Activated CD4-positive, alpha-beta T cell treated with anti-CD3 and anti-CD28 coated beads for 48 hours (primary cell): ENCODE measurements around the gene TAS2R4.
"Not testable (repeated sequence)": the region's sequence is repeated elsewhere in the genome, so short reads cannot be mapped to it uniquely, and the experiment has no call there.

Experiments
- DNase-seq: peaks from one replicate; pipeline ENCODE4 v3.0.0-alpha.2; 2020

TAS2R4 gene

GRCh38 chr7:141776374-141776773 lies at the start of gene TAS2R4:
TSS of gene TAS2R4 (plus strand) at chr7:141776674. CDS start at chr7:141778489, 1,815 bp downstream.
- DNase-seq: no peak

DNA sequence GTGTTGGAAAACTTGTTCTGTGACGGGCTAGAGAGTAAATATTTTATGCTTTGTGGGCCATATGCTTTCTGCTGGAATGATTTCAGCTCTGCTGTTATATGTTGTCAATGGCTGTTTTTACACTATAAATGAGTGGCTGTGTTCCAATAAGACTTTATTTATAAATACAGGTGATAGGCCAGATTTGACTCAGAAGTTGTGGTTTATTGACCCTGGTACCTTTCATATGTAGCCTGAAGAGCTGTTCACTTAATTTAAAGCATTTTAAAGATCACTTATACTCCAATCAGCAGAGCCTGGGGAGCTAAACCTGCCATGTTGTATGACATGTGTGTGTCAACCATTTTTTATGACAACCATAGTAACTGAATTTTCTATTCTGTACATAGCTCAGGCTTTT lies 47.5 kb upstream of the TAS2R4 start:
- DNase-seq: no peak

- DNase-seq: no peak
Measured at GRCh38 chr7:141731476-141732149, 44.9 kb upstream of the TAS2R4 start.

- no peak for DNase-seq
Measured at GRCh38 chr7:141737118-141737835, 39.2 kb upstream of the TAS2R4 start.

DNA sequence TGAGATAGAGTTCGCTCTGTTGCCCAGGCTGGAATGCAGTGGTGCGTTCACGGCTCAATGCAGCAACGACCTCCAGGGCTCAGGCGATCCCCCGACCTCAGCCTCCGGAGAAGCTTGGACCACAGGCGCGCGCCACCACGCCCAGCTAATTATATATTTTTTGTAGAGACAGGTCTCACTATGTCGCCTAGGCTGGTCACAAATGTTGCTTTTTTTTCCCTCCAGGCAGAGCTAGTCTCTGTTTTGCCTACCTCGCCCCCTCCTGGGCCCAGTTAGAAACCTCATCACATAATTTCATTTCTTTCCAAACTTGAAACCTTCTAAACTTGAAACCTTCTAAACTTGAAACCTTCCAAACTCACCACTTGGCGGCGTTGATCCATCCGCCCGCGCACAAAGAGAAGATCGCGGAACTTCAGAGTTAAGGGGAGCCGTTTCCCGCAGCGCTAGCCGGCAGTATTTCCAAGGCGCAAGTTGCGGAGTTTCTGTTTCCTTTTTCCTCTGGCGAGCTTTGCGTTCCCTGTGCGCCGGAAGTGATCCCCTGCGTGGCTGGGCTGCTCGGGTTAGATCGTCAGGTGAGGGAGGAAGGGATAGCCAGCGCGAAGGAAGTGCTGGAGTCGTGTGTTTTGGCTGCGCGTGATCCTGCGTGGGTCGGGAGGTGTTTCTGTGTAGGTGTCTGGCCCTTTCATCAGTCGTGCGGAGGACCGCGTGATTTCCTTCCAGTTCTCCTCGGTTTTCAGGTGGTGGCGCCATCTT lies 38.5 kb upstream of the TAS2R4 start, which contains the start of gene SSBP1:
Gene SSBP1, plus strand, starts transcription at position 523 of the 756 bp plus-strand sequence. CDS start 809 bp downstream, outside the sequence.
- peak; percentile 94 for DNase-seq

DNA sequence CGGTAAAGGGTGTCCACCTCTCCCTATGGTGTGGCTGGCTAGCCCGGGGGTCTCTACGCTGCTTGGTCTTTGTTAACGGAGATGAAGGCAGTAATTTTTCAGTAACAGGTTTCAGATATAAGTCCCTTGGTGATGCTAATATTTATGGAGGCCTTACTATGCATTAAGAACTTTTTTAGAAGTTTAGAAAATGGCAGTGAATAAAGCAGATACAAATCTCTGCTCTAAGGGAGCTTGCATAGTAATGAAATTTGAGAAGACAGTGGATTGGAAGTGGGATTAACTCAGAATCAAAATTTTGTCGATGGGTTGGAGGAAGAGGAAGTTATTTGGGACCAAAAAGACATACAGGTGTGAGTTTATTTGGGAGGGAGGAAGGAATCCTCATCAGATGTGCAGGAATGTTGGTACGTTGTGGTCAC lies 37.9 kb upstream of the TAS2R4 start:
- DNase-seq: no peak

- no peak for DNase-seq
Measured at GRCh38 chr7:141739250-141739649, 37.2 kb upstream of the TAS2R4 start.

- DNase-seq: no peak
Measured at GRCh38 chr7:141742229-141742628, 34.2 kb upstream of the TAS2R4 start.

GRCh38 chr7:141744131-141744530 lies 32.3 kb upstream of the TAS2R4 start:
- no peak for DNase-seq

GRCh38 chr7:141748396-141748795 lies 28.1 kb upstream of the TAS2R4 start:
- no peak for DNase-seq

GRCh38 chr7:141751904-141752303 lies 24.6 kb upstream of the TAS2R4 start:
- peak; percentile 20 for DNase-seq

GRCh38 chr7:141752634-141753033 lies 23.8 kb upstream of the TAS2R4 start:
- no peak for DNase-seq

DNA sequence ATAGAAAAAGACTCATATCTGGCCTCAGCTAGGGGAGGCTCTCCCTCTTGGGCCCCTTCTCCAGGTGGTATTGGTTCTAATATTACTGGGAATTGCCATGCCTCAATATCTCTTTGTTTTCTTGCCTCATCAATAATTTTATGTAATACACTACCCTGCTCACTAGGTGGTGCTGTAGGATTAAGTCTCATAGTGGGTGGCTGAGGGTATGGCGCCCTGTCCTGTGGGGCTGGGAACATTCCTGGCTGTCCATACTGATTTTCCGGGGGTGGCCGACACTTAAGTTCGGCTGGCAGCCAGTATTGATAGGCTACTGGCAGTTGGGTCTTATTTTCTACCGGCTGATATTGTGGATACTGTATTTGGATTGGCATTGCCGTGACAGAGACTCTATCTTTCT lies 21.5 kb upstream of the TAS2R4 start:
- peak; percentile 11 for DNase-seq

GRCh38 chr7:141763797-141764196 lies 12.7 kb upstream of the TAS2R4 start, which contains the start of gene TAS2R3:
TSS of gene TAS2R3 (plus strand) at chr7:141764097. CDS start at chr7:141764159, 62 bp downstream.
- no peak for DNase-seq

DNA sequence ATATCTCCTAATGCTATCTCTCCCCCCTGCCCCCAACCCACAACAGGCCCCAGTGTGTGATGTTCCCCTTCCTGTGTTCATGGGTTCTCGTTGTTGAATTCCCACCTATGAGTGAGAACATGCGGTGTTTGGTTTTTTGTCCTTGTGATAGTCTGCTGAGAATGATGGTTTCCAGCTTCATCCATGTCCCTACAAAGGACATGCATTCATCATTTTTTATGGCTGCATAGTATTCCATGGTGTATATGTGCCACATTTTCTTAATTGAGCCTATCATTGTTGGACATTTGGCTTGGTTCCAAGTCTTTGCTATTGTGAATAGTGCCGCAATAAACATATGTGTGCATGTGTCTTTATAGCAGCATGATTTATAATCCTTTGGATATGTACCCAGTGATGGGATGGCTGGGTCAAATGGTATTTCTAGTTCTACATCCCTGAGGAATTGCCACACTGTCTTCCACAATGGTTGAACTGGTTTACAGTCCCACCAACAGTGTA lies 6.3 kb upstream of the TAS2R4 start:
- DNase-seq: not testable (repeated sequence)

DNA sequence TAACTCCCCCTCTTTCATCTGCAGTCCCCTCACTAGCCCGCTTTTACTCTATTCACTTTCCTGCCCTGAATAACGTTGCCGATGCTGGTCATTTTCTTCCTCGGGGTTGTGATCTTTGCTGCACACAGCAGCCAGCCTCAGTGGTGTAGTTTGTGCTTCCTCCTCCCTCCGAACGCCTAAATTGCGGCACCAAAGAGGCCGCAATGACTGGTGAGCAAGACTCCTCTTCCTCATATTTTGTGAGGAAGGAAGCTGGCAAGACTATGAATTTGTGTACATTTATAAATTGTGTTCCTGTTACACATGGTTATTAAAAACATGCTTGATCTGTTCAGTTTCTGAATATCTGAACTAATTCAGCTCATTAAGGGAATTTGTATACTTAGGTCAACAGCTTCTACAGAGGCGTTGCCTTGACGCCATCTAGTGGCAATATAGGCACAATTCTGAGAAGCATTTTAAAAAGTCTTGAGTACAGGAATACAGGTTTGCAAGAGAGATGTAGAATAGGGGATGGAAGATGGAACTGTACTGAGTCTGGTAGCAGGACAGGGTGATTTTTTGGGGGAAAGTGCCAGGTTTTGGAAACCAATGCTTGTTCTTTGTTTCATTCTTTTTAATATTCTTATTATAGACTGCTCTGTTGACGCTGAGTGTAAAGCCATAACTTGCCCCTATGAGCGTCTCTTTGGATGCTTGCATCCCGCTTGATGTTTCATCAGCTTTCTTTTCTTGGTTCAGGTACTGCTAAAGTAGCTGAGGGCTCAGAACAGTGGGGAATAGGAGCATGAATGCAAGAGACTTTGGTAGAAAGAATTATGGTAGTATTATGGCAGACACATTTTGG lies 9.5 kb downstream of the TAS2R4 start:
- DNase-seq: peak; percentile 10

- DNase-seq: no peak
Measured at GRCh38 chr7:141788296-141788695, 11.8 kb downstream of the TAS2R4 start.

- DNase-seq: no peak
Measured at GRCh38 chr7:141789917-141790316, 13.4 kb downstream of the TAS2R4 start, which contains the start of gene TAS2R5. TSS of gene TAS2R5 (plus strand) at chr7:141790217. CDS start at chr7:141790362, 145 bp downstream.

- no peak for DNase-seq
Measured at GRCh38 chr7:141792526-141792925, 16.1 kb downstream of the TAS2R4 start.

DNA sequence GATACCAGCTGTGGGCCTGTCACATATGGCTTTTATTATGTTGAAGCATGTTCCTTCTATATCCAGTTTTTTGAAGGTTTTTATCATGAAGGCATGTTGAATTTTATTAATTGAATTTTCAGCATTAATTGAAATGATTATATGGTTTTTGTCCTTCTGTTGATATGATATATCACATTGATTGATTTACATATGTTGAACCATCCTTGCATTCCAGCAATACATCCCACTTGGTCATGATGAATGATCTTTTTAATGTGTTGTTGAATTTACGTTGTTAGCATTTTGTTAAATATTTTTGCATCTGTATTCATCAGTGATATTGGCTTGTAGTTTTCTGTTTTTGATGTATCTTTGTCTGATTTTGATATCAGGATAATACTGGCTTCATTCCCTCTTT lies 43.6 kb downstream of the TAS2R4 start:
- no peak for DNase-seq

DNA sequence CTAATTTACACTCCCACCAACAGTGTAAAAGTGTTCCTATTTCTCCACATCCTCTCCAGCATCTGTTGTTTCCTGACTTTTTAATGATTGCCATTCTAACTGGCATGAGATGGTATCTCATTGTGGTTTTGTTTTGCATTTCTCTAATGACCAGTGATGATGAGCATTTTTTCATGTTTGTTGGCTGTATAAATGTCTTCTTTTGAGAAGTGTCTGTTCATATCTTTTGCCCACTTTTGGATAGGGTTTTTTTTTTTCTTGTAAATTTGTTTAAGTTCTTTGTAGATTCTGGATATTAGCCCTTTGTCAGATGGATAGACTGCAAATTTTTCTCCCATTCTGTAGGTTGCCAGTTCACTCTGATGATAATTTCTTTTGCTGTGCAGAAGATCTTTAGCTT lies 46.0 kb downstream of the TAS2R4 start:
- DNase-seq: not testable (repeated sequence)
